ENCODE data around the gene AXIN2.

DNA sequence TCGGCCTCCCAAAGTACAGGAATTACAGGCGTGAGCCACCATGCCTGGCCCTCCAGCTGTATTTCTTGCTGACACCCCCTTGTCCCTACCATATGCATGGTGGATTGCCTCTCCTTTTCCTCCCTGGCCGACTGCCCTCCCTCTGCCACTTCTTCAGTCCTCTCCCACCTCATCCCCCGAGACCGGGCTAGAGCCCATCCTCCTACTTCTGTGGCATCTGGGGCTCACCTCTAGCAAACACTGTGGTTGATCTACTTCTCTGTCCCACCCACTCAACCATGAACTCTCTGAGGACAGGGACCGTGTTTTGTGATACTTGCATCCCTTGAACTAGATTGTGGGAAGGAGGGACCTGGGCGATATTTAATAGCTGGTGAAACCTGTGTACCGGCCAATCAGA lies 7.5 kb upstream of the AXIN2 start:
- TF ChIP-seq CTCF (IDR thresholded peaks at IDR 0.05) (no peak), POLR2A (IDR thresholded peaks at IDR 0.05) (no peak)

Data from vagina (tissue), 2 donors.